Ovary (tissue), 9 donors: ENCODE measurements around the gene ZFP91. TPM values are rescaled to one million over a fixed set of nuclear protein-coding genes. Genes with fewer than 3 reads are reported as not detected.

Source experiments
- DNase-seq, 5 donors: peaks; one replicate each; pipeline ENCODE4 v3.0.0-alpha.2; 2019 to 2020
- H3K27ac ChIP-seq, 2 donors: fragments of 200-600 bp; one replicate each; pipeline versions ENCODE4 v1.5.1 to v1.8.0; 2019 to 2022
- H3K27me3 ChIP-seq: fragments of 200-600 bp; one replicate; pipeline ENCODE4 v1.8.0; 2022
- H3K36me3 ChIP-seq: fragments of 200-600 bp; sonication (generic); one replicate; pipeline ENCODE4 v1.5.1; 2019
- H3K4me1 ChIP-seq: one replicate; pipeline ENCODE4 v1.8.1; 2013; ENCODE audit warnings: mild to moderate bottlenecking, moderate library complexity; ENCODE audit not compliant: insufficient read depth
- H3K4me3 ChIP-seq: fragments of 200-600 bp; sonication (generic); one replicate; pipeline ENCODE4 v1.5.1; 2017
- H3K9me3 ChIP-seq, 2 donors: fragments of 200-600 bp in 1 of 2; sonication (generic) in 1 of 2; one replicate each; pipeline versions ENCODE4 v1.5.1 to v1.8.1; 2013 to 2019; ENCODE audit warnings: mild to moderate bottlenecking in 1 of 2, moderate library complexity in 1 of 2
- CTCF ChIP-seq, 3 donors: fragments of 450-650 bp in 2 of 3; fragments of 200-600 bp in 1 of 3; IDR thresholded peaks; one replicate each; pipeline versions ENCODE4 v1.5.1 to v1.8.0; 2016 to 2022; ENCODE audit warnings: antibody characterized with exemption in 3 of 3, mild to moderate bottlenecking in 1 of 3
- EP300 ChIP-seq: sonication (generic); formaldehyde crosslinking; IDR thresholded peaks from one replicate; pipeline ENCODE4 v1.6.1; 2017; ENCODE audit warnings: antibody characterized with exemption
- POLR2A ChIP-seq: fragments of 450-650 bp; IDR thresholded peaks from one replicate; pipeline ENCODE4 v1.6.1; 2017; ENCODE audit warnings: antibody characterized with exemption, mild to moderate bottlenecking, moderate library complexity
- WGBS, 3 donors: extraction: QIAGEN DNeasy Blood & Tissue Kit in 1 of 3; methylation state at CpG; one replicate each; pipeline versions ENCODE4 v1.1.5 to v1.1.7; 2013 to 2017; 5-methylcytosine and 5-hydroxymethylcytosine counted together
- intact Hi-C, 4 donors: fragments of 100-400 bp; cut with DNase I; formaldehyde crosslinking; loops; one replicate each; pipeline versions ENCODE4 v1.11.0 to v1.15.1; 2022 to 2023
- polyA plus RNA-seq, 2 donors: library from polyadenylated mRNA; stranded (reverse); fragments of 200-250 nt in 1 of 2; fragments of 350-450 nt in 1 of 2; fragmentation: Illumina TruSeq in 1 of 2; extraction: RNeasy Lipid Tissue Mini Kit (QIAGEN cat#74804) in 1 of 2; gene quantifications; one replicate each; pipeline ENCODE4 v1.2.3, GENCODE V29; 2013 to 2014
- total RNA-seq, 7 donors: library from RNA; depleted of rRNA in 2 of 7; stranded (reverse); fragments of >200 nt in 2 of 7; fragmentation: NEBNext Ultra II Directional in 3 of 7; extraction: Animal tissue kit (Norgen Biotek cat#: 25700) in 3 of 7; gene quantifications; one replicate each; pipeline versions ENCODE4 v1.1.0 to v1.2.4, GENCODE V29; 2016 to 2023
- donor health status: DM: no; HTN: no; CAD: no; lungs with moderate emphysema.
- donor health status: DM: no; HTN: no; CAD: no.
- donor health status: Bipolar disorder and iron deficiency.
- donor health status: DM: yes; HTN: yes; CAD: no.
- donor health status: DM: no; HTN: no; CAD: no.
- donor health status: DM: yes; HTN: yes; CAD: no.

Gene ZFP91
- total and polyA plus RNA-seq, 9 donors = 19.7 to 55.6 (median 39.5) TPM

- H3K4me3 ChIP-seq = no peak within 1 kb of the TSS
- intact Hi-C loops = loop anchor here in 1 of 4 donors (5.0 kb wide), 1 partner anchor 1148 kb away; the partner anchor contains the start of gene SLC43A3
- H3K9me3 ChIP-seq = no peaks in the 10 kb centered on the region
- no peak for TF ChIP-seq POLR2A
- no peak for TF ChIP-seq CTCF (IDR thresholded peaks at IDR 0.05)
- no peak for TF ChIP-seq EP300
- peaks cover 5% of the 10 kb centered on the region for H3K4me1 ChIP-seq
- peak within 1 kb of the TSS in 1 of 2 donors; percentile 2 for H3K27ac ChIP-seq
- no peak for DNase-seq
- no peaks in the 10 kb centered on the region for H3K27me3 ChIP-seq
- H3K36me3 ChIP-seq = no peaks in the 10 kb centered on the region
- 69 to 81% (median 76%) methylated on average over 6 of the region's 6 CpGs for WGBS, 3 donors
Observed at GRCh38 chr11:58575377-58576020, 3.4 kb upstream of the ZFP91 start, which contains the start of gene LPXN. TSS of gene LPXN (minus strand) at chr11:58575856. CDS start at chr11:58575772, 84 bp downstream.

GRCh38 chr11:58576887-58577471, 1.9 kb upstream of the ZFP91 start:
- H3K27ac ChIP-seq = peak overlapping the region; percentile 73 to 99
- H3K9me3 ChIP-seq = no peaks in the 10 kb centered on the region
- H3K36me3 ChIP-seq = no peaks in the 10 kb centered on the region
- H3K27me3 ChIP-seq = no peaks in the 10 kb centered on the region
- peak overlapping the region; percentile 95 for H3K4me3 ChIP-seq
- intact Hi-C loops = loop anchor here in 1 of 4 donors (5.0 kb wide), 1 partner anchor 1150 kb away; the partner anchor contains the start of gene SLC43A3
- DNase-seq = peak in 3 of 5 donors; percentile 33 to 34 (median 34)
- peaks cover 9% of the 10 kb centered on the region for H3K4me1 ChIP-seq
- TF ChIP-seq POLR2A (no peak), CTCF (IDR thresholded peaks at IDR 0.05) (peak in 2 of 3 donors; percentile 23 to 27), EP300 (no peak)
- 16 to 17% (median 16%) methylated on average over 4 of the region's 4 CpGs for WGBS, 3 donors

GRCh38 chr11:58577555-58578135, 1.2 kb upstream of the ZFP91 start:
- peak in 1 of 5 donors; percentile 72 for DNase-seq
- H3K36me3 ChIP-seq = no peaks in the 10 kb centered on the region
- TF ChIP-seq POLR2A = peak; percentile 74
- no peak for TF ChIP-seq CTCF (IDR thresholded peaks at IDR 0.05)
- no peaks in the 10 kb centered on the region for H3K9me3 ChIP-seq
- H3K4me1 ChIP-seq = peaks cover 9% of the 10 kb centered on the region
- H3K27ac ChIP-seq = peak overlapping the region; percentile 73 to 99
- peak overlapping the region; percentile 95 for H3K4me3 ChIP-seq
- intact Hi-C loops = loop anchor here in 1 of 4 donors (5.0 kb wide), 1 partner anchor 1150 kb away; the partner anchor contains the start of gene SLC43A3
- no peaks in the 10 kb centered on the region for H3K27me3 ChIP-seq
- 0 to 1% (median 1%) methylated on average over 21 of the region's 21 CpGs for WGBS, 3 donors

- H3K9me3 ChIP-seq = no peaks in the 10 kb centered on the region
- H3K4me1 ChIP-seq = peaks cover 7% of the 10 kb centered on the region
- peak overlapping the region; percentile 95 for H3K4me3 ChIP-seq
- no peak for TF ChIP-seq POLR2A
- no peak for TF ChIP-seq EP300
- TF ChIP-seq CTCF (IDR thresholded peaks at IDR 0.05) = no peak
- H3K27ac ChIP-seq = peak overlapping the region; percentile 99 to 100
- 0 to 1% (median 0%) methylated on average over 33 of the region's 33 CpGs for WGBS, 3 donors
- peak; percentile 94 to 97 (median 96) for DNase-seq
- no peaks in the 10 kb centered on the region for H3K36me3 ChIP-seq
- intact Hi-C loops = loop anchor here in 1 of 4 donors (5.0 kb wide), 1 partner anchor 1151 kb away; the partner anchor contains the start of gene SLC43A3
- H3K27me3 ChIP-seq = no peaks in the 10 kb centered on the region
Observed at GRCh38 chr11:58578136-58578634, 678 bp upstream of the ZFP91 start.
